HG02970 (cell line): ENCODE results near the gene AKAP8.
"Not testable (repeated sequence)": the region's sequence is repeated elsewhere in the genome, so short reads cannot be mapped to it uniquely, and the experiment has no call there.

Source experiments
- ATAC-seq: cut with Tn5 transposase; IDR thresholded peaks from one replicate; pipeline ENCODE4 v1.9.1; 2021; ENCODE audit warnings: mild to moderate bottlenecking, moderate library complexity, moderate number of reproducible peaks; ENCODE audit not compliant: unreplicated experiment, low FRiP score

AKAP8 gene

DNA sequence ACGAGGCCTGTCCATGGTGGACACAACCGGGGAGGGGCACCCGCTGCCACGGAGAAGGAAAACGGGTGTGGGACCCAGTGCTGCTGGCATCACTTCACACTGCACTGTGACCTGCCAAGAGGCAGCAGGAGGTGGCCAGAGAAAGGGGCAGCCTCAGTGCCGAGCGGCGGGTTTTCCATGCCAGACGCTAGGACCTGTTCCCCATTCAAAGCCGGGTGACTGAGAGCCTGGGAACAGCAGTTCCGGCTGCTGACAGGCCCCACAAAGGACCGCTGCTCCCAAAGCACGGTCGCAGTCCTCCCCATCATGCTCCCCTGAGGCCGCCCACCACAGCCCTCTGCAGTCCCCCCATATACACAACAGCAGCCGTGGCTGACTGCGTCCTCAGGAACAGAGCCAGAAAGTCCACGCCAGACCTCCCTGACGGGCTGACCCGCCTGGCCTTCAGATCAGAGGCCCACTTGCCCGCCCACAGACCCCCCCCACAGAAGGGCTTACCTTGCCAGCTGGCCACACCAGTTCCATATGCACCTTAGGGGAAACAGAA is 5.4 kb downstream of the AKAP8 start:
- ATAC-seq, result no peak

DNA sequence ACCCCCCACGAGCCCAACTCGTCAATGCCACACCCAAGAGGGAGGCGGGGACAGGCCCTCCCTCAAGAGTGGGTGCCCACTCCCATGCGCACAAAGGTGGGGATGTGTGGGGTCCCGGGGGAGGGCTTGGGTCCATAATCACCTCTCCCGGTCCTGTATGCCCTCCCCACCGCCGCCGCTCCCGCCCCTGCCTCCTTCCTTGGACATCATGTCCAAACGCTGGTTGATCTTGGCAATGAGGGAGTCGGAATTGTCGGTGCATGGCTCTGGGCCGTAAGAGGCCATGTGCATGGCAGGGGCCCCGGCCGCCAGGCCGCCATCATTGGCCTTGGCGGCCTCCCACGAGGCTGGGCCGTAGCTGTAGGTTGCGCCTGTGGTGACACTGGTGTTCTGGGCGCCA is 5.9 kb downstream of the AKAP8 start:
- no peak for ATAC-seq

GRCh38 chr19:15372891-15373301 is 6.7 kb downstream of the AKAP8 start:
- no peak for ATAC-seq

GRCh38 chr19:15372470-15372869 is 7.1 kb downstream of the AKAP8 start:
- no peak for ATAC-seq

GRCh38 chr19:15371786-15372380 is 7.7 kb downstream of the AKAP8 start:
- ATAC-seq, result no peak

- ATAC-seq, result no peak
Measured at GRCh38 chr19:15371119-15371518, 8.5 kb downstream of the AKAP8 start.

GRCh38 chr19:15369594-15369891 is 10.0 kb downstream of the AKAP8 start:
- ATAC-seq, result no peak

DNA sequence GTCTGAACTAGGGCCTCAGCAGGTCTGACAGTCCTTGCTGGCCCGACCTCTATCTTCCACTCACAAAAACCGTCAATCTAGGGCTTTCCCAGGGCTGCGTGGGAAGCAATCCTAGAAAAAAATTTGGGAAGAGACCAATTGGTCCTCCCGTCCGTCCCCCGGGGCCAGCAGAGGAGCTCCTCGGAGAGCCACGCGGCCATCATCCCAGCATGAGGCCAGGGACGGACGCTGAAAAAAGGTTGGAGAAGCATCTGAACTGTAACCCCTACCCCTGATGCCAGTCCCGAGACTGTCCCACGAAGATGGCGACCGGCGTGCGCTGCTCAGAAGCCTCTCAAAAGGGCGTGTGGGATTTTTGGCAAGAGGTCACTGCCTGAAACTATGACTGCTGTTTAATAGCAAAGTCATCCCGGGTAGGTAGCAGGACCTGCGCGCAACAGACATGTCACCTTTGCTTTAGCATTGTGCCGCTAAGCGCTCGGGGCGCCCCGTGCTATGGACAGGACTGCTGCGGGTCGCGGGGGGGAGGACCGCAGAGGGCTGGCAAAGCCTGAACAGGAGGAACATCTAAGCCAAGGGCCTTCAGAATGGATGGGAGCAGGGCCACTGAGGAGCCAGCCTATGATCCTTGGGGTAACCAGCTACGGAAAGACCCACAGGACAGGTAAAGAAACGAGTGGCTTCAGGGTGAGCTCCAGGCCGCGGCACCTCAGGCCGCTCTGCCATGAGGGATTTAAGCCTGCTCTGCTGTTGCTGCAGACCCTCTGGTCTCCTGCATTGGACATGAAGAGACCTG is 10.6 kb downstream of the AKAP8 start:
- ATAC-seq, result no peak

- no peak for ATAC-seq
Measured at GRCh38 chr19:15368051-15368632, 11.4 kb downstream of the AKAP8 start.

GRCh38 chr19:15367439-15367838 is 12.1 kb downstream of the AKAP8 start:
- ATAC-seq, result no peak

GRCh38 chr19:15365264-15365663 is 14.3 kb downstream of the AKAP8 start:
- ATAC-seq, result no peak

DNA sequence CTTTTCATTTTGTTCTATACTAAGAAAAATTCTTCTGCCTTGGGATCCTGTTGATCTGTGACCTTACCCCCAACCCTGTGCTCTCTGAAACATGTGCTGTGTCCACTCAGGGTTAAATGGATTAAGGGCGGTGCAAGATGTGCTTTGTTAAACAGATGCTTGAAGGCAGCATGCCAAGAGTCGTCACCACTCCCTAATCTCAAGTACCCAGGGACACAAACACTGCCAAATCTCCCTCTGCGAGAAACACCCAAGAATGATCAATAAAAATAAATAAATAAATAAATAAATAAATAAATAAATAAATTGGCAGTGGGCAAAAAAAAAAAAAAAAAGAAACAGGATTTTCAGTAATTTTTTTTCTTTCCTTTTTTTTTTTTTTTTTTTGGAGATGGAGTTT is 15.8 kb downstream of the AKAP8 start:
- ATAC-seq, result not testable (repeated sequence)

DNA sequence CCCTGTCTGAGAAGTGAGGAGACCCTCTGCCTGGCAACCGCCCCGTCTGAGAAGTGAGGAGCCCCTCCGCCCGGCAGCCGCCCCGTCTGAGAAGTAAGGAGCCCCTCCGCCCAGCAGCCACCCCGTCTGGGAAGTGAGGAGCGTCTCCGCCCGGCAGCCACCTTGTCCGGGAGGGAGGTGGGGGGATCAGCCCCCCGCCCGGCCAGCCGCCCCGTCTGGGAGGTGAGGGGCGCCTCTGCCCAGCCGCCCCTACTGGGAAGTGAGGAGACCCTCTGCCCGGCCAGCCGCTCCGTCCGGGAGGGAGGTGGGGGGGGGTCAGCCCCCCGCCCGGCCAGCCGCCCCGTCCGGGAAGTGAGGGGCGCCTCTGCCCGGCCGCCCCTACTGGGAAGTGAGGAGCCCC is 16.5 kb downstream of the AKAP8 start:
- not testable (repeated sequence) for ATAC-seq

- ATAC-seq, result not testable (repeated sequence)
Measured at GRCh38 chr19:15360015-15360414, 19.6 kb downstream of the AKAP8 start.

- ATAC-seq, result no peak
Measured at GRCh38 chr19:15358918-15359317, 20.7 kb downstream of the AKAP8 start.

DNA sequence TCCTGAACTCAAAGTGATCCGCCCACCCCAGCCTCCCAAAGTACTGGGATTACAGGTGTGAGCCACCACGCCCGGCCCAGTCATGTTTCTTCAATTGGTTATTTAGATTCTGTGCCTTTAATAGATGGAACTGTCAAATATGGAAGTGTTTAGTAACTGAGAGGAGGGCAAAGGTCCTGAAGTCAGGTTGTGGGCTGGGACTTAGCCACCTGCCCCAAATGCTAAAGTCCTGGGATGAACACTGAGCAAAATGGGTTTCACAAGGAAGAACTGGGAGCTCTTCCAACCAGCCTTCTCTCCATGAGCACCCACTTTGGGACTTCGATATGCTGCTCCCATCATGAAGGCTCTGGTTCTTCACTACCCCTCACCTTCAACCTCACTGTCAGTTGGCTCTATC is 21.7 kb downstream of the AKAP8 start:
- no peak for ATAC-seq

DNA sequence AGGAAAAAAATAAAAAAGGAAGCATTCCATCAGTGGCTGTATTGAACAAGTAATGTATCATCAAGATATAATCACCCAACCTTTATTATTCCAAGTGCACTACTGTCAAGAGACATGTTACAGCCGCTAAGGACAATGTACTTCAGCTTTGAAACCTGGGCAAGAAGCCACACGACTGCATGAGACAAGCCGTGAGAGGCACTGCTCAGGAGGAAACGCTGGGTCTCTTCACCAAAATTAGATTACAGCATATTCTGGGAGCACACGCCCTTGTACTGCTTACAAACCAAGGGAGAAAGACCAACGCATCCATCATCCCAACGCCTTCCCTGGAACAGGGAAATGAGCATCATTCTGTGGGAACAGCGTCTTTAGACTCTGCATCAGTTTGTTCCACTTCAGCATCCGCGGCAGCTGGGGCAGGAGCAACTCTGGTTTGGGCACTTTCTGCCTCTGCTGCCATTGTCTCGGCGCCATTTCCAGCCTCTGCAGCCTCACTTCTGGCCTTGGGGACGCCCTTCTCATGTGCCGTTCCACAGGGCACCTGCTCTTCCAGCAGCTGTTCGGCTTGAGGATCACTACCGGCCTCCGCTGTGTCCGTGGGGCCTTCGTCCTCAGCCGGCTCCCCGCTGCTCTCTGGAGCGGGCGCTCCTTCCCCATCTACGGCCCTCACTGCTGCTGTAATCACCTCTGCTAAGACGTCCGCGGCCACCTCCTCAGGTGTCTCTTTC is 24.9 kb downstream of the AKAP8 start:
- ATAC-seq, result no peak

GRCh38 chr19:15353908-15354307 is 25.7 kb downstream of the AKAP8 start:
- no peak for ATAC-seq

GRCh38 chr19:15352535-15352934 is 27.1 kb downstream of the AKAP8 start:
- not testable (repeated sequence) for ATAC-seq

- ATAC-seq, result not testable (repeated sequence)
Measured at GRCh38 chr19:15341328-15341727, 38.3 kb downstream of the AKAP8 start.

GRCh38 chr19:15340086-15340485 is 39.5 kb downstream of the AKAP8 start:
- ATAC-seq, result no peak
